Mucosa of stomach (tissue), 1 donor: ENCODE measurements around the gene EXOSC9.
A peak's percentile ranks its signal among the peaks of the same experiment; 100 is the strongest.

Source experiments
- H3K27me3 ChIP-seq: one replicate; pipeline ENCODE4 v1.7.0; 2013; ENCODE audit warnings: mild to moderate bottlenecking, low read length; ENCODE audit not compliant: control insufficient read depth, insufficient read depth
- H3K36me3 ChIP-seq: one replicate; pipeline ENCODE4 v1.7.0; 2013; ENCODE audit warnings: low read length; ENCODE audit not compliant: control insufficient read depth, insufficient read depth
- H3K4me1 ChIP-seq: one replicate; pipeline ENCODE4 v1.7.0; 2013; ENCODE audit warnings: mild to moderate bottlenecking, low read length; ENCODE audit not compliant: control insufficient read depth, insufficient read depth
- H3K4me3 ChIP-seq: one replicate; pipeline ENCODE4 v1.7.0; 2013; ENCODE audit warnings: low read length
- H3K9ac ChIP-seq: one replicate; pipeline ENCODE4 v1.7.0; 2013; ENCODE audit warnings: mild to moderate bottlenecking, low read length, moderate library complexity
- H3K9me3 ChIP-seq: one replicate; pipeline ENCODE4 v1.7.0; 2013; ENCODE audit warnings: mild to moderate bottlenecking, low read length, moderate library complexity; ENCODE audit not compliant: control insufficient read depth
- donor health status: Pancreatic carcinoma.

The EXOSC9 gene

DNA sequence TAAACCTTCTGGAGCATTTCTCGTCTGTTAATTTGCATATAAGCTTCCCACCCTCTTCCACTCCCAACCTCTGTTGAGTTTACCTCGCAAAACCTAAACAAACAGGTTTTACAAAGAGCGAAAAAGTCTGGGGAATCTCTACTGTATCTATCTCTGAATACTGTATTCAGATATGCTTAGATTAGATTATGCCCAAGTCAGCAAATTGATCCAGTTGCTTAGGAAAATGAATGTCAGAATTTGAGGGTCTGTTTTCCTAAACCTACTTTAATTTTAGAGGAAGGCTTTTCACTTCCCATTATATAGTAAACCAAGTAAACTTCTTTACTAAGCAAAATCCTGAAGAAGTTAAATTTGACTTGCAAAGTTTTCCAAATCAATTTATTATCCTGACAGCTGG is 15.9 kb downstream of the EXOSC9 start:
- Histone ChIP-seq H3K27me3 (no peaks in the 10 kb centered on the region), H3K9ac (no peak overlapping the region), H3K4me3 (no peak overlapping the region), H3K9me3 (no peaks in the 10 kb centered on the region), H3K4me1 (no peaks in the 10 kb centered on the region), H3K36me3 (no peaks in the 10 kb centered on the region)

DNA sequence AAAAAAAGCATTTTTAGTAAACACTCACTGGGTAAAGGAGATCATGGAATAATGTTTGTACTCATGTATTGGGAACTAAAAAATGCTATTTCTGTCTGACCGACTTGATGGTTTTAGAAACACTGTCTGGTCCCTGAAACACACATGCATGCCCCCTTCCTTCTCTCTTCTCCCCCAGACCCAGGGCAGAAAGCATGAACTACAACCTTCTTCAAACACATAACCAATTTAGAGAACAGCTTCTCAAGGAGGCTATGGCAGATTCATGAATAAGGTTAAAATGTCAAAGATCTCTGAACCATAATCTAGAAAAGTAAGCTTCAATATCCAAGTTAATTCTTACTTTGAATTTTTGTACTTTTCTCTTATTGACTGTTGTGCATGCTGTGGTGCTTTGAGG is 16.6 kb downstream of the EXOSC9 start:
- Histone ChIP-seq H3K27me3 (no peaks in the 10 kb centered on the region), H3K4me1 (no peaks in the 10 kb centered on the region), H3K36me3 (no peaks in the 10 kb centered on the region), H3K9ac (no peak overlapping the region), H3K4me3 (no peak overlapping the region), H3K9me3 (no peaks in the 10 kb centered on the region)

DNA sequence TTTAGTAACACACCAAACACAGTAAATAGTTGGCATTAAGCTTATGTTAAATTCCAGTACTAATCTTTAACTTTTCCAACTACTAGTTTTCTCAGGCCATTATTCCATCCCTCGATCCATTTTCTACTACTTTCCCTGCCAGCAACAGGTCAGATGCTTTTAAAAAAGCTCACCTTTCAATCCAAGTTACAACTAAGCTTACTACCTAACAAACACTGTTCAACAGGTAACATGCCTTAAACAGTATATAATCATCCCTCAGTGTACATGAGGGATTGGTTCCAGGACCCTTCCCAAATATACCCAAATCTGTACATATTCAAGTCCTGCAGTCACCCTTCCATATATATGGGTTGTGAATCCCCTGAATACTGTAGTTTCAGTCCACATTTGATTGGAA is 17.1 kb downstream of the EXOSC9 start:
- H3K4me3 ChIP-seq = no peak overlapping the region
- H3K9me3 ChIP-seq = no peaks in the 10 kb centered on the region
- no peaks in the 10 kb centered on the region for H3K36me3 ChIP-seq
- H3K4me1 ChIP-seq = no peaks in the 10 kb centered on the region
- H3K27me3 ChIP-seq = no peaks in the 10 kb centered on the region
- H3K9ac ChIP-seq = no peak overlapping the region

DNA sequence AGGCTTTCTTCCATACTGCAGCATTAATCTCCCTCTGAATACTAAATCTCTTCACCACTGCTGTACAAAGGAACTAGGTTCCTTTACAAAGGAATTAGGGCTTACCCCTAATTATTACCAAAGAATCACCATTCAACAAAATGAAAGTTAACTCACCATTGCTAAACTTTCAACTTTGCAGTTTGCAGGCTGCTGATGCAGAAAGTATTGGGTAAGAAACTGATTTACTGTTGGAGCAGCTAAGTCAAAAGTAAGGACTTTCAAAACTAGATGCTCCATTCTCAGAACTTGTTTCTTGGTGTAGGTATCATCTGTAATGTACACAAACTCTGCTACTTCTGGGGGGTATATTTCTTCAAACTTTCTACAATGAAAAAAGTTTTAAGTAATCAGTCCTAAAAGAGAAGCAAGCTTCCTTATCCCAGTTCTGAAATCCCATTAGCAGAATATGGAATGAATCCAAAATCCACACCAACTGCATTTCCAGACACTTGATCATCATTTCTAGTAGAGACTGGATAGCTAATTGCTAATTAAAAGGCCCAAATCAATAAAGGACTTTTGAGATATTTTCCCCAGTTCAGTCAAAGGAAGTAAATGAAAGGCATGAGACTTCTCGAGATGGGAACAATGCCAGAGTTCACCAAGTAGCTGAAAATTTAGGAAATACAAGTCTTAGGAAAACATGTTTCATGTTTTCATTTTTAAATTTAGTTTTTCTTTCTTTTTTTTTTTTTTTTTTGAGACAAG is 18.3 kb downstream of the EXOSC9 start:
- no peaks in the 10 kb centered on the region for H3K9me3 ChIP-seq
- H3K4me1 ChIP-seq = no peaks in the 10 kb centered on the region
- no peaks in the 10 kb centered on the region for H3K36me3 ChIP-seq
- H3K27me3 ChIP-seq = no peaks in the 10 kb centered on the region
- H3K9ac ChIP-seq = no peak overlapping the region
- H3K4me3 ChIP-seq = no peak overlapping the region

DNA sequence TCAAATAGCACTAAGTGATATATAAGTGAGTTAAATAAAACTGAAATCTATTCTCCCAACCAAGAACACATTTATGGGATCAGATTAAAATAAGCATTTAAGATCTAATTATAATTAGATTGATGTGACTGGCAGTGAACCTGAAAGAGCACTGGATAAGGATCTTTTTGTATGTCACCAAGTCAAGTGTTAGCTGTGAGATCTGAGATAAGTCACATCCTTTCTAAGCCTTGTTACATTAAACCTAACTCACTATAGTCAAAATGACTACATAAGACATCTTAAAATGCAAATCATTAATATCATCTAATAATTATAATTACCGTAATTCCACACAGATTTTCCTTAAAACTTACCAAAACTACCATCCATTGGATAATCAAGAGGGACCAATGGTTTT is 20.9 kb downstream of the EXOSC9 start:
- Histone ChIP-seq H3K36me3 (no peaks in the 10 kb centered on the region), H3K9me3 (no peaks in the 10 kb centered on the region), H3K27me3 (no peaks in the 10 kb centered on the region), H3K9ac (no peak overlapping the region), H3K4me1 (no peaks in the 10 kb centered on the region), H3K4me3 (no peak overlapping the region)

DNA sequence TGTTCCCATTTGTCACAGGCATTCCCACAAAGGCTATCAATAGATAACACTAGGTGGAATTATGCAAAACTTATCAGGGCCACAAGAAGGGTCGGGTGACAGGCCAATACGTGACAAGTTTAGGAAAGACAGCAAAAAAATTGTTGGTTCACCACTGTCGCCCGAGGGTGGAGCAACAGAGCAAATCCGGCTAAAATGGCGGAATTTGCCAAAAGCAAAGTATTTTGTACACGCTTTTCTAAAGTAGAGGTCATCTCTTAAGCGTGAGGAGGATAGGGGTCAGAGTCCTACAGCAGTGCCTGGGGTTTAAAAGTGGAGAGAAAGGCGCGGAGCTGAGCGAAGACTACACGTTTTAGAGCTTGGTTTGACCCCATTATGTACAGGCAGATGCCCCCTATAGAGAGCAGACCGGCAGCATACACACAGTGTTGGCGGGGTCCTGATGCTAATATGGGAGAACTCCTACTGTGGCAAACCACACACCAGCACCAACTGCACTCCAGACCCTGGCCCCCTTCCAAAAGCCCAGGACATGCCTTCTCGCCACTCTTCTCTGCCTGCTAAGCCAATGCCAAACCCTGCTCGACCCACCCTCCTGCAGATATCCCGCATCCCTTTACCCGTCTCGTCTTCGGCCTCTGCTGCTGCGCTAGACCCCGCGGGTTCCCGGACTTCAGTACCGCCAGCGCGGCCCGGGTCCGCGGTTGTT is 21.8 kb downstream of the EXOSC9 start:
- H3K4me3 ChIP-seq = peak overlapping the region; percentile 33
- H3K36me3 ChIP-seq = no peaks in the 10 kb centered on the region
- H3K9ac ChIP-seq = peak overlapping the region; percentile 85
- no peaks in the 10 kb centered on the region for H3K4me1 ChIP-seq
- H3K27me3 ChIP-seq = no peaks in the 10 kb centered on the region
- no peaks in the 10 kb centered on the region for H3K9me3 ChIP-seq

DNA sequence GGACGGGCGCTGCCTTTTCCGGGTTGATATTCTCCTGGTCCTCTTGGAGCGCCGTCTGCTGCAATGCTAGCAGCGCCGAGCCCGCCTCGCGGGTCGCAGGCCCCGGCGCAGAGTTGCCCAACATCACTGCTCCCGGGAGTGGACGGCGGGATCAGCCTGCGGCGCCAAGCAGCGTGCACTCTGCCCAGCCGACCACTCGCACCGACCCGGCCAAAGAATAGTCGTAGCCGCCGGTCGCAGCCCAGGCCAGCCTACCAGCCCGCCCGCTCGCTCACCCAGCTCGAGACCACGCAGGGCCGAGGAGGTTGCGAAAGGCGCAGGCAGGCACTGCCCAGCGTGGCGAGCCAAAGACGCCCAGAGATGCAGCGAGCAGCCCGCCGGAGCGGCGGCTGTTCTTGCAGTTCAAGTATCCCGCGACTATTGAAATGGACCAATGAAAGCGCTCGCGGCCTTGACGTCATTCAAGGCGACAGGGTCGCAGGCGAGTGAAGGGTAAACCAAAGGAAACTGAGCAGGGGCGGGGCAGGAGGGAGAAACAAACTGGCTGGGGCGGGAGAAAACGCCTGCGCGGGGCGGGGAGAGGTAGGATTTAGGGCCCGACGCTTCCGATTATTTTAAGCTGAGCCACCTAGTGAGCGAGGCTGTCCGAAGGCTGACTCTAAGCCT is 22.5 kb downstream of the EXOSC9 start, which contains the start of gene CCNA2:
Gene CCNA2, minus strand, starts transcription at position 379 of the 666 bp plus-strand sequence. Its CDS starts 255 bp downstream, at position 124.
- H3K36me3 ChIP-seq = no peaks in the 10 kb centered on the region
- H3K4me1 ChIP-seq = no peaks in the 10 kb centered on the region
- H3K9ac ChIP-seq = peak within 1 kb of the TSS; percentile 85
- H3K27me3 ChIP-seq = no peaks in the 10 kb centered on the region
- H3K4me3 ChIP-seq = peak within 1 kb of the TSS; percentile 33
- H3K9me3 ChIP-seq = no peaks in the 10 kb centered on the region

DNA sequence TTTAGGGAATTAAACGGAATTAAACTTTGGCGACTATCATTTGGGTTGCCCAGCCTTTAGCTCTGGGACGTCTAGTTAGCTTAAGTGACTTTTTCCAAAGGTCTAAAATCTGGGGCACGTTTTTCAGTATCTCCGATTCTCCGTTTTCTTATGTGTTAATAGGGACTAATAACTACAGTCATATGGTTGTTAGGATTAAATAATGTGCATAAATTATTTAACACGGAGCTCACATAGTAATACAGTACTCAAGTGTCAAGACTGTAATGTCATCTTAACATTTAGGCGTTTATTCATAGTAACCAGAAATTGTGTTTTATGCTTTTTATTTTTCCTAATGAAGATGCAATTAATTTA is 23.0 kb downstream of the EXOSC9 start:
- H3K36me3 ChIP-seq = no peaks in the 10 kb centered on the region
- H3K4me3 ChIP-seq = peak overlapping the region; percentile 33
- no peaks in the 10 kb centered on the region for H3K4me1 ChIP-seq
- no peaks in the 10 kb centered on the region for H3K27me3 ChIP-seq
- no peaks in the 10 kb centered on the region for H3K9me3 ChIP-seq
- peak overlapping the region; percentile 85 for H3K9ac ChIP-seq

DNA sequence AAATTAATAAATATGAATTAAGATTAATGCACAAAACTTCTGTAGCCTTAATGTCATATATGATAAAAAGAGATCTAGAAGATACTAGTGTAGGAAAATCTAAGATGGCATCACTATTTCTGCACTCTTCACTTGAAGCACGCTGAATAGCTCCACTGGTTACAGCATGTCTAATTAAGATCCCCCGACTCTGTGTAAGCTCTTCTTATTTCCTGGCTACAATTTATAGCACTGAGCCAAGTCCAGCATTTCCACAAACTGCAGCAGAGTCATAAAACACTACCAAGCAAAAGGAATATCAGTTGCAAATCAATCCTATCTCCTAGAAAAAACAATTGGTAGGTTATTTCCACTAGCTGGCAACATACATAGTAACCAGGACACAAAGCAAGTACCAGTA is 23.8 kb downstream of the EXOSC9 start:
- no peaks in the 10 kb centered on the region for H3K9me3 ChIP-seq
- no peaks in the 10 kb centered on the region for H3K36me3 ChIP-seq
- no peak overlapping the region for H3K9ac ChIP-seq
- H3K27me3 ChIP-seq = no peaks in the 10 kb centered on the region
- H3K4me1 ChIP-seq = no peaks in the 10 kb centered on the region
- H3K4me3 ChIP-seq = no peak overlapping the region

DNA sequence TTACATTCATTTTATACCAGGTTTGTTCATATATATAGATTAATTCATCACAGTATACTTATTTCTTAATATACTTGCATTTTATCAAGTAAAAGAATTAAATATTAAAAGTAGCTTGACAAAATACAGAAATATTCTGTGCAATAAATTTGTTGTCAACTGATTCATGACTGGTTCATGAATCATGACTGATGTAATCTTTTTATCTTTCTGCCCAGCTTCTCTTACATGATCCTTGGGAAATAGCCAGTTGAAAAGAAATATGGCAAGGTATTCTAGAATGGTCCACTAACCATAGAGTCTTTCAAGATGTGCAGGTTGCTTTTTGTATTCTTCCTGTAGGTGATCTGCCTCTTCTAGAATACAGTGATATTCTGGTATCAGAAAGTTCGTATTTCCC is 26.7 kb downstream of the EXOSC9 start:
- no peaks in the 10 kb centered on the region for H3K4me1 ChIP-seq
- H3K9me3 ChIP-seq = no peaks in the 10 kb centered on the region
- H3K36me3 ChIP-seq = no peaks in the 10 kb centered on the region

DNA sequence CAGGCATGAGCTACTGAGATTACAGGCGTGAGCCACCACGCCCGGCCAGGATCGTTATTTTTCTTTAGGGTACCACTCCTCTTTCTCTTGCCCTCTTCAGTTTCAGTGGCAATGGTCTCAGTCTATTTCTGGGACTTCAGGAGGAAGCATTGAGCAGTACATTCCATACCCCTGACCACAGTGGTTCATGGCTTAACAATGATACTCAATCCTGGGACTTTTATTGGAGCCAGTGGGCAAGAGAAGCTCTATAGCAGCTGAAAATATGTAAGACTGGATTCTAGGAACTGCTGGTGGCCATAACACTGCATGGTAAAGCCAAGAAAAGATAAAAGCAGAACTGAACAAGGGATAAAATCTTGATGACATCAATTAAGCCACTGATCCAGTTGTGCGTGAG is 28.4 kb downstream of the EXOSC9 start:
- no peak overlapping the region for H3K4me3 ChIP-seq
- H3K36me3 ChIP-seq = no peaks in the 10 kb centered on the region
- no peaks in the 10 kb centered on the region for H3K9me3 ChIP-seq
- no peak overlapping the region for H3K9ac ChIP-seq
- no peaks in the 10 kb centered on the region for H3K4me1 ChIP-seq
- H3K27me3 ChIP-seq = no peaks in the 10 kb centered on the region

More for the DNA sequence above, 26.7 kb downstream of the EXOSC9 start:
- no peaks in the 10 kb centered on the region for H3K27me3 ChIP-seq
- H3K4me3 ChIP-seq = no peak overlapping the region
- no peak overlapping the region for H3K9ac ChIP-seq

DNA sequence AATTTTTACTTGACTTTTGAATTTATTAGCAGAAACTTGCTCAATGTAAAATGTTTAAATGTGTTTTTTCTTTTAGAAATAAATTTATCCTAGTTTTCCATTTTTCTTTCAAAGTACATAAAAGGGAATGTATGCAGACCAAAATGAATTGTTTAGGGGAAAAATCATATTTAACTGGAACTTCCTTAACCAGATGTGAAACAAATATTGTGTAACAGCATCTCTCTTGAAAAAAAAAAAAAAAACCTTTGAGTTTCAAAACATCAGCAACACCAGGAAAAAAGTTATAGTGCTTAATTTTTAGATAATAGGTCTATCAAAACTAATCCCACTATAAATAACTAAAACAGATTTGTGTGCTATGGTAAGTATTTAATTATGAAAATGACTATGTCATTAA is 37.0 kb downstream of the EXOSC9 start:
- Histone ChIP-seq H3K9ac (no peak overlapping the region), H3K4me3 (no peak overlapping the region), H3K36me3 (no peaks in the 10 kb centered on the region), H3K9me3 (no peaks in the 10 kb centered on the region), H3K27me3 (no peaks in the 10 kb centered on the region), H3K4me1 (no peaks in the 10 kb centered on the region)
